A673 (cell line): ENCODE data around the gene MLN. TPM values are rescaled to one million over a fixed set of nuclear protein-coding genes. Genes with fewer than 3 reads are reported as not detected.

Experiments
- BruUV-seq: library from RNA; stranded (reverse); fragments of 400-500 nt; replicated peaks from 2 replicates; lab custom pipeline; 2021; lab: Mats Ljungman, UMichigan
- CTCF ChIA-PET: fragments of 300-600 bp; sonication (Branson Sonifier 250); formaldehyde crosslinking; loops from one replicate; lab custom pipeline; 2022; ENCODE audit warnings: antibody characterized with exemption; lab: Charles Lee
- POLR2A ChIA-PET: fragments of 300-600 bp; sonication (Branson Sonifier 250); formaldehyde crosslinking; loops from one replicate; lab custom pipeline; 2022; ENCODE audit warnings: antibody characterized with exemption; ENCODE audit not compliant: low non-redundant PET; lab: Charles Lee
- DNase-seq: peaks from one replicate; pipeline ENCODE4 v3.0.0-alpha.2; 2015; ENCODE audit warnings: low spot score
- H3K27ac ChIP-seq: fragments of 200-600 bp; sonication (generic); 2 replicates; pipeline ENCODE4 v1.5.1; 2016; ENCODE audit warnings: mixed run types, low read depth, mild to moderate bottlenecking, mixed read lengths, antibody characterized with exemption, low read length; ENCODE audit not compliant: poor library complexity, severe bottlenecking
- H3K27me3 ChIP-seq: fragments of 200-600 bp; sonication (generic); replicated peaks from 2 replicates; pipeline ENCODE4 v1.6.1; 2017; ENCODE audit warnings: mixed run types, low read depth, mild to moderate bottlenecking, mixed read lengths, antibody characterized with exemption, low read length; ENCODE audit not compliant: insufficient read depth, poor library complexity
- H3K36me3 ChIP-seq: fragments of 200-600 bp; sonication (generic); 2 replicates; pipeline ENCODE4 v1.6.1; 2016; ENCODE audit warnings: mixed run types, mild to moderate bottlenecking, mixed read lengths, antibody characterized with exemption, low read length; ENCODE audit not compliant: insufficient read depth, poor library complexity, severe bottlenecking
- H3K4me1 ChIP-seq: fragments of 200-600 bp; sonication (generic); 2 replicates; pipeline ENCODE4 v1.6.1; 2017; ENCODE audit warnings: mixed run types, mild to moderate bottlenecking, mixed read lengths, antibody characterized with exemption, low read length; ENCODE audit not compliant: insufficient read depth, poor library complexity, severe bottlenecking
- H3K4me3 ChIP-seq: fragments of 200-600 bp; sonication (generic); 2 replicates; pipeline ENCODE4 v1.5.1; 2016; ENCODE audit warnings: low read depth, mixed run types, mild to moderate bottlenecking, mixed read lengths, low read length; ENCODE audit not compliant: poor library complexity, severe bottlenecking
- H3K9me3 ChIP-seq: fragments of 200-600 bp; sonication (generic); 2 replicates; pipeline ENCODE4 v1.6.1; 2016; ENCODE audit warnings: mixed run types, low read depth, mild to moderate bottlenecking, mixed read lengths, antibody characterized with exemption, low read length; ENCODE audit not compliant: poor library complexity, severe bottlenecking
- EZH2 ChIP-seq: fragments of 200-600 bp; sonication (generic); IDR thresholded peaks from 2 replicates; pipeline ENCODE4 v1.6.1; 2017; ENCODE audit warnings: borderline replicate concordance, low read depth, mild to moderate bottlenecking, mixed read lengths, antibody characterized with exemption, low read length; ENCODE audit not compliant: poor library complexity, severe bottlenecking
- intact Hi-C: fragments of 100-400 bp; cut with micrococcal nuclease; formaldehyde crosslinking; loops from one replicate; pipeline ENCODE4 v1.10.0; 2022; ENCODE audit not compliant: unreplicated experiment
- total RNA-seq: library from RNA; stranded (reverse); gene quantifications from 2 replicates; pipeline ENCODE4 v1.2.3, GENCODE V29; 2021
- TF ChIP-seq, protein P1 (sequence below): fragments of 300-800, 200-600 bp; sonication (generic); conservative IDR thresholded peaks from 2 replicates; pipeline ENCODE4 v1.5.1; 2017; ENCODE audit warnings: low read depth, mild to moderate bottlenecking, antibody characterized with exemption, low read length, moderate library complexity, mixed read lengths

The MLN gene
- total RNA-seq, 1 experiment from 2014 or later: not detected

DNA sequence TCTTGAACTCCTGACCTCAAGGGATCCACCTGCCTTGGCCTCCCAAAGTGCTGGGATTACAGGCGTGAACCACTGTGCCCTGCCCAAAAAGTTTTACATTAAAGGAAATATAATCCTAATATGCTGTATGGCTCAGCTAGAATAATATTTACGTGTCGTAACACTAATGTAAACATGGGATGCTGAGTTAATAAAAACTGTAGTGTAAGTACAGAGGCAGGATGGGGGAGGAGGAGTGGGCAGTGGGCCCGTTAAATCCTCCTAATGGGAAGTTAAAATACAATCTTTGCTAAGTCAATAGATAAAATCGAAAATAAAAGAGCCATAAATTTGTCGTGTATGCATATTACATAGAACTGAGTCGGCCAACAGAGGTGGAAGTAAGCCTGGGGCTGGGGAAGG, 45.0 kb downstream of the MLN start:
- no peak for DNase-seq
- Histone ChIP-seq H3K27me3 (no peaks in the 10 kb centered on the region), H3K27ac (no peak overlapping the region), H3K36me3 (no peaks in the 10 kb centered on the region), H3K4me1 (peaks cover 13% of the 10 kb centered on the region), H3K9me3 (no peaks in the 10 kb centered on the region), H3K4me3 (no peak overlapping the region)
- intact Hi-C loops: no loop called here
- ChIA-PET CTCF (no interaction called here), POLR2A (no interaction called here)
- no TSS peak for BruUV-seq
- TF ChIP-seq EZH2: no peak
- TF ChIP-seq, protein P1, sequence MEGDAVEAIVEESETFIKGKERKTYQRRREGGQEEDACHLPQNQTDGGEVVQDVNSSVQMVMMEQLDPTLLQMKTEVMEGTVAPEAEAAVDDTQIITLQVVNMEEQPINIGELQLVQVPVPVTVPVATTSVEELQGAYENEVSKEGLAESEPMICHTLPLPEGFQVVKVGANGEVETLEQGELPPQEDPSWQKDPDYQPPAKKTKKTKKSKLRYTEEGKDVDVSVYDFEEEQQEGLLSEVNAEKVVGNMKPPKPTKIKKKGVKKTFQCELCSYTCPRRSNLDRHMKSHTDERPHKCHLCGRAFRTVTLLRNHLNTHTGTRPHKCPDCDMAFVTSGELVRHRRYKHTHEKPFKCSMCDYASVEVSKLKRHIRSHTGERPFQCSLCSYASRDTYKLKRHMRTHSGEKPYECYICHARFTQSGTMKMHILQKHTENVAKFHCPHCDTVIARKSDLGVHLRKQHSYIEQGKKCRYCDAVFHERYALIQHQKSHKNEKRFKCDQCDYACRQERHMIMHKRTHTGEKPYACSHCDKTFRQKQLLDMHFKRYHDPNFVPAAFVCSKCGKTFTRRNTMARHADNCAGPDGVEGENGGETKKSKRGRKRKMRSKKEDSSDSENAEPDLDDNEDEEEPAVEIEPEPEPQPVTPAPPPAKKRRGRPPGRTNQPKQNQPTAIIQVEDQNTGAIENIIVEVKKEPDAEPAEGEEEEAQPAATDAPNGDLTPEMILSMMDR: no peak

DNA sequence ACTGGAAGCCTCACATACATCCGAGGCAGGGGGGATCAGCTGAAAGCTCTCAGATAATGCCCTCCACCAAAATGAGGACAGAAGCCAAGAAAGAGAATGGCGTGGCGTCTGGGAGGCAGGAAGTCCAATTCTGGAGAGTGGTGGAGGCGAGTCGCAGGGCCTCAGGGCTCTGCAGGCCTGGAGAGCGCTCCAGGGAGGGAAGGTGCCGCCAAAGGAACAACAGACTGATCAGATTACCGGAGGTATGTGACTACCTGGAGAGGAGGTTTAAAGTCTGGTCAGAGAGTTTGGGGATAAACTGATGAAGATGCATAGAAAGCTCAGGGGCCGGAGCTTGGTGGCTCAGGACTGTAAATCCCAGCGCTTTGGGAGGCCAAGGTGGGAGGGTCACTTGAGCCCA, 45.9 kb downstream of the MLN start:
- intact Hi-C loops: no loop called here
- ChIA-PET CTCF (interaction anchor here (0.6 kb wide), 1 partner anchor 17 kb away, joined by 5 read pairs; no protein-coding TSS in a partner anchor), POLR2A (no interaction called here)
- BruUV-seq: no TSS peak
- Histone ChIP-seq H3K27me3 (no peaks in the 10 kb centered on the region), H3K4me3 (no peak overlapping the region), H3K4me1 (peaks cover 13% of the 10 kb centered on the region), H3K27ac (no peak overlapping the region), H3K36me3 (no peaks in the 10 kb centered on the region), H3K9me3 (no peaks in the 10 kb centered on the region)
- no peak for DNase-seq
- no peak for TF ChIP-seq EZH2
- TF ChIP-seq, protein P1: no peak

DNA sequence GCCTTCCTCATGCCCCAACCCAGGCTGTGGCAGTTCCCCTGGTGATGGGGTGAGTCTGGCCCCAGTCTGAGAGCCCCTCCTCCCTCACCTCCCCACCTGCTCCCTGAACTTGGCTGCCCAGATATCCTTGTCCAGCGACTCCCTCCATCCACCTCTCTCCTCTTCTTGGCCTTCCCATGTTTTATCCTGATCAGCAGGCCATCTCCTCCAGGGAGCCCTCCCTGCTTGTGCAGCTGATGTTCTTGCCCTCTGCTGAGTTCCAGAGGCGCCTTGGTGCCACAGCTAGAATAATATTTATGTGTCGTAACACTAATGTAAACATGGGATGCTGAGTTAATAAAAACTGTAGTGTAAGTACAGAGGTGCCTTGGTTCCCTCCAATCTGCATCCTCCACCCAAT, 46.7 kb downstream of the MLN start:
- TF ChIP-seq EZH2: no peak
- TF ChIP-seq, protein P1: no peak
- intact Hi-C loops: no loop called here
- POLR2A ChIA-PET: no interaction called here
- Histone ChIP-seq H3K36me3 (no peaks in the 10 kb centered on the region), H3K27me3 (no peaks in the 10 kb centered on the region), H3K9me3 (no peaks in the 10 kb centered on the region), H3K27ac (no peak overlapping the region), H3K4me3 (no peak overlapping the region), H3K4me1 (peaks cover 18% of the 10 kb centered on the region)
- CTCF ChIA-PET: no interaction called here
- no peak for DNase-seq
- BruUV-seq: no TSS peak
